HepG2 (cell line): ENCODE data around the gene FAT1. TPM values are rescaled to one million over a fixed set of nuclear protein-coding genes. Genes with fewer than 3 reads are reported as not detected.

ENCODE experiments used
- ATAC-seq: fragments of 200-7000 bp; cut with Tn5 transposase; 3 replicates; pipeline ENCODE4 v1.9.1; 2020; ENCODE audit warnings: mild to moderate bottlenecking, moderate library complexity
- BruUV-seq: library from RNA; stranded (reverse); fragments of 400-500 nt; replicated peaks from 2 replicates; lab custom pipeline; 2021; lab: Mats Ljungman, UMichigan
- CTCF ChIA-PET: fragments of 300-600 bp; formaldehyde crosslinking; extraction: SDS; loops from one replicate; lab custom pipeline; 2021; ENCODE audit warnings: low total read pairs, inconsistent platforms, low intra/inter-chr PET ratio; lab: Yijun Ruan, JAX
- POLR2A ChIA-PET: fragments of 350-600 bp; sonication (Branson Sonifier 250); formaldehyde crosslinking; loops from one replicate; lab custom pipeline; 2020; ENCODE audit warnings: antibody characterized with exemption, inconsistent platforms; lab: Yijun Ruan, JAX
- DNase-seq: peaks from one replicate; pipeline ENCODE4 v3.0.0-alpha.2; 2015; ENCODE audit warnings: low spot score
- FAIRE-seq: peaks from 3 replicates; lab custom pipeline; 2011; peaks lifted over from hg19 to GRCh38; lab: Jason Lieb, UNC
- H2AFZ ChIP-seq: one replicate; pipeline ENCODE4 v1.6.1; 2011; ENCODE audit warnings: low read length, inconsistent platforms
- H3K27ac ChIP-seq: fragments of 300-600 bp; 3 replicates; pipeline ENCODE4 v1.8.0; 2011; ENCODE audit warnings: mixed run types, mild to moderate bottlenecking, mixed read lengths, low read length, inconsistent platforms; ENCODE audit not compliant: insufficient read depth; ENCODE audit errors: extremely low read length
- H3K27me3 ChIP-seq, 2 experiments: fragments of 200-600 bp in 1 of 2; 2 replicates in 1 of 2; 3 replicates in 1 of 2; pipeline versions ENCODE4 v1.6.0 to v1.8.0; 2011; ENCODE audit warnings: low read length in 2 of 2, mild to moderate bottlenecking in 2 of 2, moderate library complexity in 2 of 2, inconsistent platforms in 1 of 2; ENCODE audit not compliant: insufficient read depth in 2 of 2, control insufficient read depth in 1 of 2
- H3K36me3 ChIP-seq, 2 experiments: fragments of 200-600 bp in 1 of 2; replicated peaks in 1 of 2; 2 replicates in 1 of 2; 3 replicates in 1 of 2; pipeline versions ENCODE4 v1.5.1 to v1.8.0; 2011; ENCODE audit warnings: low read length in 2 of 2, inconsistent platforms in 1 of 2; ENCODE audit not compliant: insufficient read depth in 2 of 2, control insufficient read depth in 1 of 2
- H3K4me1 ChIP-seq: 2 replicates; pipeline ENCODE4 v1.5.1; 2012; ENCODE audit warnings: low read length, inconsistent platforms; ENCODE audit not compliant: insufficient read depth
- H3K4me2 ChIP-seq: 2 replicates; pipeline ENCODE4 v1.6.0; 2011; ENCODE audit warnings: low read depth, low read length, inconsistent platforms
- H3K4me3 ChIP-seq, 3 experiments: fragments of 200-600 bp in 1 of 3; sonication (generic), shearing (Covaris generic) in 1 of 3; replicated peaks in 1 of 3; 2 replicates each; pipeline ENCODE4 v1.5.1; 2011 to 2016; ENCODE audit warnings: low read length in 3 of 3, inconsistent platforms in 2 of 3, low read depth in 2 of 3, mild to moderate bottlenecking in 2 of 3, control low read depth in 1 of 3, mixed read lengths in 1 of 3; ENCODE audit not compliant: insufficient read depth in 1 of 3
- H3K79me2 ChIP-seq: one replicate; pipeline ENCODE4 v1.6.1; 2011; ENCODE audit warnings: low read length, inconsistent platforms; ENCODE audit not compliant: insufficient read depth
- H3K9ac ChIP-seq: 2 replicates; pipeline ENCODE4 v1.6.0; 2011; ENCODE audit warnings: mild to moderate bottlenecking, low read depth, low read length, inconsistent platforms; ENCODE audit not compliant: insufficient read depth
- H3K9me3 ChIP-seq: 2 replicates; pipeline ENCODE4 v1.5.1; 2012; ENCODE audit warnings: mild to moderate bottlenecking, low read length
- H4K20me1 ChIP-seq: 2 replicates; pipeline ENCODE4 v1.6.0; 2011; ENCODE audit warnings: inconsistent platforms, mild to moderate bottlenecking, low read length, moderate library complexity; ENCODE audit not compliant: insufficient read depth
- DMAP1 ChIP-seq: IDR thresholded peaks from 2 replicates; pipeline ENCODE4 v1.6.1; 2016
- DMTF1 ChIP-seq: sonication (generic); formaldehyde crosslinking; IDR thresholded peaks from 2 replicates; pipeline ENCODE4 v1.4.0; 2020; ENCODE audit warnings: mild to moderate bottlenecking, missing genetic modification reagents
- HNRNPL ChIP-seq: fragments of 200-400 bp; formaldehyde crosslinking; IDR thresholded peaks from 2 replicates; pipeline ENCODE4 v1.6.1; 2017; ENCODE audit warnings: mild to moderate bottlenecking, low read depth, low read length
- RBM22 ChIP-seq: fragments of 200-400 bp; formaldehyde crosslinking; optimal IDR thresholded peaks from 2 replicates; pipeline ENCODE3; 2017; ENCODE audit warnings: mild to moderate bottlenecking, low read length, moderate library complexity
- SMARCE1 ChIP-seq: fragments of 450-650 bp; IDR thresholded peaks from 2 replicates; pipeline ENCODE4 v1.6.1; 2017; ENCODE audit warnings: borderline replicate concordance
- ZNF10 ChIP-seq: sonication (generic); formaldehyde crosslinking; IDR thresholded peaks from 2 replicates; pipeline ENCODE4 v1.4.0; 2020; ENCODE audit warnings: mild to moderate bottlenecking, low read depth, missing genetic modification reagents, borderline replicate concordance
- WGBS: methylation state at CpG from one replicate; pipeline ENCODE4 v1.1.6; 2017; ENCODE audit warnings: low lambda C conversion rate; 5-methylcytosine and 5-hydroxymethylcytosine counted together
- in situ Hi-C: cut with HindIII; loops from 2 replicates; pipeline ENCODE4 v1.10.0; 2017; ENCODE audit warnings: low pct_unique_long_range_greater_than_20kb; ENCODE audit not compliant: extremely low pct_ligation_motif_present
- intact Hi-C: fragments of 100-400 bp; cut with micrococcal nuclease; formaldehyde crosslinking; loops from one replicate; pipeline ENCODE4 v1.10.0; 2022; ENCODE audit not compliant: unreplicated experiment
- polyA plus RNA-seq, 8 experiments: library from polyadenylated mRNA; depleted of rRNA in 3 of 8; stranded (reverse) in 7 of 8; unstranded in 1 of 8; fragments of >200 nt; fragmentation: Illumina TruSeq in 4 of 8; extraction: Trizol in 4 of 8; gene quantifications; 2 replicates each; pipeline versions ENCODE4 v1.2.1 to v1.2.3, GENCODE V29; 2011 to 2016; ENCODE audit warnings: low read depth in 4 of 8, missing spikeins in 1 of 8, mixed read lengths in 1 of 8; ENCODE audit not compliant: insufficient read depth in 1 of 8
- total RNA-seq, 5 experiments: library from RNA; depleted of rRNA; stranded (reverse); fragments of >200 nt; fragmentation: Illumina TruSeq; extraction: Trizol; gene quantifications; 2 replicates each; pipeline ENCODE4 v1.2.3, GENCODE V29; 2016; ENCODE audit warnings: low read depth in 1 of 5

The FAT1 gene
- total and polyA plus RNA-seq, 2 of the 13 experiments (the other 11 are each of a cell fraction or from before 2014, with no cell fraction given) = 185 to 216 TPM

- no peak for ATAC-seq
- intact Hi-C loops = loop anchor here (10.0 kb wide), 1 partner anchor 443 kb away; the partner anchor contains the start of gene F11
- H4K20me1 ChIP-seq = peaks cover 79% of the 10 kb centered on the region
Observed at GRCh38 chr4:186707996-186708395, 15.7 kb downstream of the FAT1 start.

GRCh38 chr4:186707574-186707973 is 16.1 kb downstream of the FAT1 start:
- Histone ChIP-seq H3K27me3 (no peaks in the 10 kb centered on the region), H3K4me2 (no peak overlapping the region), H4K20me1 (peaks cover 79% of the 10 kb centered on the region), H3K36me3 (peaks cover 39 to 60% of the 10 kb centered on the region in 2 experiments), H3K27ac (no peak overlapping the region), H3K9me3 (no peaks in the 10 kb centered on the region), H3K9ac (no peak overlapping the region), H3K4me1 (peaks cover 65% of the 10 kb centered on the region), H2AFZ (no peak overlapping the region), H3K79me2 (peaks cover 100% of the 10 kb centered on the region), H3K4me3 (no peak overlapping the region)
- TF ChIP-seq RBM22 (peak; percentile 70), DMAP1 (CRISPR knock-in tag) (no peak)
- no peak for ATAC-seq
- no peak for FAIRE-seq
- intact Hi-C loops = loop anchor here (10.0 kb wide), 1 partner anchor 443 kb away; the partner anchor contains the start of gene F11
- no TSS peak for BruUV-seq
- ChIA-PET CTCF (no interaction called here), POLR2A (no interaction called here)
- WGBS = 100% methylated on average over 6 of the region's 6 CpGs
- in situ Hi-C loops = no loop called here
- DNase-seq = no peak

More at GRCh38 chr4:186707996-186708395, 15.7 kb downstream of the FAT1 start:
- ChIA-PET CTCF (no interaction called here), POLR2A (no interaction called here)
- WGBS = 96% methylated on average over 15 of the region's 16 CpGs
- Histone ChIP-seq H3K4me2 (no peak overlapping the region), H2AFZ (no peak overlapping the region), H3K36me3 (peaks cover 38 to 57% of the 10 kb centered on the region in 2 experiments), H3K4me1 (peaks cover 65% of the 10 kb centered on the region), H3K9ac (no peak overlapping the region), H3K27me3 (no peaks in the 10 kb centered on the region), H3K4me3 (no peak overlapping the region), H3K79me2 (peaks cover 100% of the 10 kb centered on the region), H3K27ac (no peak overlapping the region), H3K9me3 (no peaks in the 10 kb centered on the region)
- FAIRE-seq (no peak), DNase-seq (no peak)
- TF ChIP-seq HNRNPL (no peak), SMARCE1 (no peak), ZNF10 (no peak), DMTF1 (no peak)
- no TSS peak for BruUV-seq
- in situ Hi-C loops = no loop called here
